Endothelial cell of umbilical vein (primary cell): Measurements from ENCODE around the gene MCF2L. TPM values are rescaled to one million over a fixed set of nuclear protein-coding genes. Genes with fewer than 3 reads are reported as not detected.

ENCODE experiments used
- BruUV-seq: library from RNA; stranded (reverse); fragments of 400-500 nt; replicated peaks from 2 replicates; lab custom pipeline; 2021; lab: Mats Ljungman, UMichigan
- CTCF ChIA-PET: fragments of 300-600, 350-600 bp; sonication (Branson Sonifier 250); formaldehyde crosslinking; loops from one replicate; lab custom pipeline; 2021; ENCODE audit warnings: antibody characterized with exemption, inconsistent platforms; lab: Charles Lee
- POLR2A ChIA-PET: fragments of 300-600, 350-600 bp; sonication (Branson Sonifier 250); formaldehyde crosslinking; loops from one replicate; lab custom pipeline; 2021; ENCODE audit warnings: antibody characterized with exemption, inconsistent platforms; lab: Charles Lee
- DNase-seq: peaks from one replicate; pipeline ENCODE4 v3.0.0-alpha.2; 2011; ENCODE audit warnings: low read depth, low spot score
- FAIRE-seq: peaks from 2 replicates; lab custom pipeline; 2011; peaks lifted over from hg19 to GRCh38; lab: Jason Lieb, UNC
- H2AFZ ChIP-seq: 2 replicates; pipeline ENCODE4 v1.6.0; 2012; ENCODE audit warnings: low read depth, low read length, control low read depth, inconsistent platforms
- H3K27ac ChIP-seq: 2 replicates; pipeline ENCODE4 v1.5.1; 2011; ENCODE audit warnings: low read depth, mild to moderate bottlenecking, control low read depth, low read length, moderate library complexity; ENCODE audit not compliant: insufficient read depth
- H3K27me3 ChIP-seq, 2 experiments: 2 replicates each; pipeline versions ENCODE4 v1.6.0 to v1.6.1; 2011; ENCODE audit warnings: low read length in 2 of 2, mixed read lengths in 1 of 2; ENCODE audit not compliant: control insufficient read depth in 2 of 2, insufficient read depth in 2 of 2
- H3K36me3 ChIP-seq, 2 experiments: 2 replicates in 1 of 2; 3 replicates in 1 of 2; pipeline ENCODE4 v1.5.1; 2011; ENCODE audit warnings: low read length in 2 of 2, mild to moderate bottlenecking in 1 of 2, moderate library complexity in 1 of 2; ENCODE audit not compliant: control insufficient read depth in 2 of 2, insufficient read depth in 2 of 2; ENCODE audit errors: extremely low read depth in 1 of 2
- H3K4me1 ChIP-seq: 3 replicates; pipeline ENCODE4 v1.5.1; 2011; ENCODE audit warnings: mild to moderate bottlenecking, low read length; ENCODE audit not compliant: control insufficient read depth, insufficient read depth; ENCODE audit errors: extremely low read depth
- H3K4me2 ChIP-seq: 2 replicates; pipeline ENCODE4 v1.6.1; 2011; ENCODE audit warnings: low read length, control low read depth, mixed read lengths; ENCODE audit not compliant: insufficient read depth
- H3K4me3 ChIP-seq, 3 experiments: fragments of 200-600 bp in 1 of 3; sonication (generic), shearing (Covaris generic) in 1 of 3; replicated peaks in 1 of 3; 2 replicates each; pipeline ENCODE4 v1.5.1; 2011 to 2016; ENCODE audit warnings: control low read depth in 3 of 3, low read length in 3 of 3, mild to moderate bottlenecking in 2 of 3, inconsistent platforms in 1 of 3, low read depth in 1 of 3, moderate library complexity in 1 of 3; ENCODE audit not compliant: insufficient read depth in 1 of 3
- H3K79me2 ChIP-seq: 2 replicates; pipeline ENCODE4 v1.6.0; 2012; ENCODE audit warnings: low read length, inconsistent platforms; ENCODE audit not compliant: control insufficient read depth, insufficient read depth
- H3K9ac ChIP-seq: replicated peaks from 2 replicates; pipeline ENCODE3; 2011; ENCODE audit warnings: low read length, control low read depth; ENCODE audit not compliant: insufficient read depth; ENCODE audit errors: extremely low read depth
- H3K9me1 ChIP-seq: replicated peaks from 3 replicates; pipeline ENCODE4 v1.6.0; 2011; ENCODE audit warnings: mild to moderate bottlenecking, low read length; ENCODE audit not compliant: control insufficient read depth, insufficient read depth; ENCODE audit errors: extremely low read depth
- H3K9me3 ChIP-seq: replicated peaks from 2 replicates; pipeline ENCODE4 v1.5.1; 2012; ENCODE audit warnings: low read length, inconsistent platforms; ENCODE audit not compliant: control insufficient read depth, insufficient read depth
- H4K20me1 ChIP-seq: replicated peaks from 2 replicates; pipeline ENCODE3; 2011; ENCODE audit warnings: mild to moderate bottlenecking, low read length; ENCODE audit not compliant: control insufficient read depth, insufficient read depth; ENCODE audit errors: extremely low read depth
- CTCF ChIP-seq, 2 donors: IDR thresholded peaks; 1 replicate in 1 of 2; 2 replicates in 1 of 2; pipeline ENCODE4 v1.5.1; 2011; ENCODE audit warnings: low read length in 2 of 2, mild to moderate bottlenecking in 2 of 2, moderate library complexity in 2 of 2, control low read depth in 1 of 2, inconsistent platforms in 1 of 2, low read depth in 1 of 2; ENCODE audit not compliant: insufficient read depth in 1 of 2; ENCODE audit errors: extremely low read depth in 1 of 2
- EZH2 ChIP-seq: IDR thresholded peaks from 2 replicates; pipeline ENCODE4 v1.6.1; 2012; ENCODE audit warnings: borderline replicate concordance, low read depth, mild to moderate bottlenecking, moderate library complexity, low read length, inconsistent platforms; ENCODE audit not compliant: severe bottlenecking
- FOS ChIP-seq: IDR thresholded peaks from 2 replicates; pipeline ENCODE4 v1.6.1; 2011; ENCODE audit warnings: mild to moderate bottlenecking, low read length, moderate library complexity, borderline replicate concordance; ENCODE audit not compliant: insufficient read depth
- GATA2 ChIP-seq: IDR thresholded peaks from 2 replicates; pipeline ENCODE4 v1.7.0; 2011; ENCODE audit warnings: low read depth, mild to moderate bottlenecking, moderate library complexity, mixed read lengths, low read length; ENCODE audit not compliant: insufficient read length, insufficient read depth
- JUN ChIP-seq: IDR thresholded peaks from 2 replicates; pipeline ENCODE4 v1.6.1; 2011; ENCODE audit warnings: borderline replicate concordance, low read depth; ENCODE audit not compliant: insufficient read length, insufficient read depth
- MYC ChIP-seq: IDR thresholded peaks from one replicate; pipeline ENCODE4 v1.6.1; 2011; ENCODE audit warnings: mild to moderate bottlenecking, low read depth, low read length
- POLR2A ChIP-seq: IDR thresholded peaks from 2 replicates; pipeline ENCODE4 v1.6.1; 2012; ENCODE audit warnings: low read depth, mild to moderate bottlenecking, control low read depth, low read length
- POLR2AphosphoS5 ChIP-seq: IDR thresholded peaks from 2 replicates; pipeline ENCODE4 v1.6.1; 2012; ENCODE audit warnings: low read depth, mild to moderate bottlenecking, control low read depth, low read length, moderate library complexity; ENCODE audit not compliant: insufficient read depth
- dilution Hi-C: fragments of 300-500 bp; cut with MboI; formaldehyde crosslinking; loops from one replicate; pipeline ENCODE4 v1.15.0; 2019; ENCODE audit warnings: low sequenced_read_pairs; ENCODE audit not compliant: extremely low pct_ligation_motif_present
- intact Hi-C: fragments of 100-400 bp; cut with micrococcal nuclease; formaldehyde crosslinking; loops from one replicate; pipeline ENCODE4 v1.10.0; 2022
- polyA plus RNA-seq, 4 experiments: library from polyadenylated mRNA; depleted of rRNA in 3 of 4; stranded (reverse) in 3 of 4; unstranded in 1 of 4; fragments of >200 nt; gene quantifications; 2 replicates each; pipeline versions ENCODE4 v1.2.1 to v1.2.3, GENCODE V29; 2011 to 2012; ENCODE audit warnings: missing spikeins in 1 of 4
- total RNA-seq: library from RNA; stranded (reverse); gene quantifications from 2 replicates; pipeline ENCODE4 v1.2.3, GENCODE V29; 2021
- TF ChIP-seq, protein P1 (sequence below): IDR thresholded peaks from 2 replicates; pipeline ENCODE4 v1.6.1; 2011; ENCODE audit not compliant: insufficient read depth, insufficient read length

MCF2L gene
- total and polyA plus RNA-seq, 2 donors (not counting 3 experiments of a cell fraction or from before 2014, with no cell fraction given) = 0.33 to 0.58 TPM

DNA sequence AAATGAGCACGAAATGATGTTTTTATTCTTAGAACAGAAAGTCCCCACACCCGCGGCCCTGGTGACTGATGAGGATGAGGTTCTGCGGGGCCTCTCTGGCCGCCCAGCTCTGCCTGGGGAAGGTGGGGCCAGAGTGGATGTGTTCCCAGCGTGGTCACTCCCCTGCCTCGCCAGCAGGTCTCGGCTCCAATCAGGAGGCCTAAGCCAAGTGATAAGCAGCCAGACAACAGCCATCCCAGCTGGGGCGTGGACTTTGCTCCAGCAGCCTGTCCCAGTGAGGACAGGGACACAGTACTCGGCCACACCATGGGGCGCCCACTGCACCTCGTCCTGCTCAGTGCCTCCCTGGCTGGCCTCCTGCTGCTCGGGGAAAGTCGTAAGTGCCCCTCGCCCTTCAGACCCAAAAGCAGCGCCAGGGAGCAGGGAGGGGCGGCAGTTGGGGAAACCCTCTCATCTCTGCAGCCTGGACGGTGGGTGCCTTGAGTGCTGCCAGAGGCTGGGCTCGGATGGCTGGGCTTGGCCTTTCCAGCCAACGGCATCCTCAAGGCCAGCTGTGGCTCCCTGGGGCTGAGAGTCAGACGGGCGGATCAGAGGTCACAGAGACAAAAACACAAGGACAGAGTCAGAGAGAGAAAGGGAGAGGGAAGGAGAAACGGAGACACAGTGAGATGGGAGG lies 153.7 kb downstream of the MCF2L start, which contains the start of gene F10:
F10 (plus strand) TSS at position 250 of the 676 bp plus-strand sequence; CDS start at position 307, 57 bp downstream.
- no peaks in the 10 kb centered on the region for H3K79me2 ChIP-seq
- TF ChIP-seq POLR2AphosphoS5 = no peak
- no peak for TF ChIP-seq JUN
- no peak for TF ChIP-seq CTCF (IDR thresholded peaks at IDR 0.05; ENCODE audit: extremely low read depth in 1 of 2, insufficient read depth in 1 of 2, low read depth in 1 of 2, low read length in 2 of 2)
- TF ChIP-seq, protein P1, sequence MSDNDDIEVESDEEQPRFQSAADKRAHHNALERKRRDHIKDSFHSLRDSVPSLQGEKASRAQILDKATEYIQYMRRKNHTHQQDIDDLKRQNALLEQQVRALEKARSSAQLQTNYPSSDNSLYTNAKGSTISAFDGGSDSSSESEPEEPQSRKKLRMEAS = no peak
- TF ChIP-seq EZH2 = no peak
- TF ChIP-seq GATA2 = no peak
- TF ChIP-seq FOS = no peak
- TF ChIP-seq POLR2A = no peak
- TF ChIP-seq MYC = no peak
- H3K4me1 ChIP-seq = no peaks in the 10 kb centered on the region
- H3K9me1 ChIP-seq = no peaks in the 10 kb centered on the region
- no peaks in the 10 kb centered on the region for H3K36me3 ChIP-seq
- ChIA-PET CTCF (no interaction called here), POLR2A (no interaction called here)
- DNase-seq (no peak), FAIRE-seq (no peak)
- no peak within 1 kb of the TSS for H3K27ac ChIP-seq
- no peak within 1 kb of the TSS for H3K4me2 ChIP-seq
- H3K27me3 ChIP-seq = no peaks in the 10 kb centered on the region
- BruUV-seq = no TSS peak
- no peaks in the 10 kb centered on the region for H4K20me1 ChIP-seq
- H2AFZ ChIP-seq = no peak within 1 kb of the TSS
- intact Hi-C loops = no loop called here
- dilution Hi-C loops = no loop called here
- no peak within 1 kb of the TSS for H3K4me3 ChIP-seq
- no peaks in the 10 kb centered on the region for H3K9me3 ChIP-seq
- no peak within 1 kb of the TSS for H3K9ac ChIP-seq
